Choroid plexus epithelial cell (primary cell): ENCODE measurements around the gene CACNA1G.

Experiments
- DNase-seq: peaks from one replicate; pipeline ENCODE4 v3.0.0-alpha.2; 2010; ENCODE audit warnings: low read depth
- H3K4me3 ChIP-seq: 2 replicates; pipeline ENCODE4 v1.5.1; 2011; ENCODE audit warnings: low read depth, mild to moderate bottlenecking, control low read depth, low read length, moderate library complexity
- TF ChIP-seq, protein P1 (sequence below): conservative IDR thresholded peaks from 2 replicates; pipeline ENCODE4 v1.5.1; 2011; ENCODE audit warnings: low read depth, mild to moderate bottlenecking, control low read depth, inconsistent platforms, low read length, moderate library complexity

Gene CACNA1G

DNA sequence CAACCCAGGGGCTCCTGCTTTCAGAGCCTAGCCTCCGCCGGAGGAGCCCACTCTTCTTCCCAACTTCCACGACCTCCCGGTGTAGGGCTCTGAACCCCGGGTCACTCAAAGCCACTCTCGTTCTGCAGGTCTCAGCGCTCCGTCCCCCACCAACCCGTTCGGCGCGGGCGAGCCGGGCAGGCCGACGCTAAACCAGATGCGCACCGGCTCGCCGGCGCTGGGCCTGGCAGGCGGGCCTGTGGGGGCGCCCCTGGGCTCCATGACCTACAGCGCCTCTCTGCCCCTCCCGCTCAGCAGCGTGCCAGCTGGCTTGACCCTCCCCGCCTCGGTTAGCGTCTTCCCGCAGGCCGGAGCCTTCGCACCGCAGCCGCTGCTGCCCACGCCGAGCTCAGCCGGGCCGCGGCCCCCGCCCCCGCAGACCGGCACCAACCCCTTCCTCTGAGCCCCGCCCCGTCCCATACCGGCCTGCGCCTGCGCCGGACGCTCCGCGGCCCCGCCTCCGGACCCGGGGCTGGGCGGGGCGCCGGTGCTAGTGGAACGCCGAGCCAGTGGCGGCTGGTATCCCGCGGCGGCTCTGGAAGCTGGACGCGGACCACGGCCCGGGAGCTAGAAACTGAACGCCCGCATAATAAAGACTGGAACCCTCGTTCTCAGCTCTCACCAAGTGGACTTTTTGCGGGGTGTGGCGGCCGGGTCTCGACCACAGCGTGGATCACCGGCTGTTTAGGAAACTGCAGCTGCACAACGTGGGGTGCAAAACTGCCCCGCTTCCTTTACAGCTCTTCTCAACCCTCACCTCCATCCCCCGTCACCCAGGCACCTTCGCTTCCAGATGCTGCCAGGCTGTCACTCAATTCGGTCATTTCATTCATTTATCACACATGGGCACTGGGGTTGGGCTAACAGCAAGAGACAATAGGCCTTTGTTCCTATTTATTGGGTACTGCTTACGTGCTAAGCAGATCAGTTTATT, 18.5 kb upstream of the CACNA1G start:
- H3K4me3 ChIP-seq = peak overlapping the region; percentile 63
- peak; percentile 71 for DNase-seq
- TF ChIP-seq, protein P1, sequence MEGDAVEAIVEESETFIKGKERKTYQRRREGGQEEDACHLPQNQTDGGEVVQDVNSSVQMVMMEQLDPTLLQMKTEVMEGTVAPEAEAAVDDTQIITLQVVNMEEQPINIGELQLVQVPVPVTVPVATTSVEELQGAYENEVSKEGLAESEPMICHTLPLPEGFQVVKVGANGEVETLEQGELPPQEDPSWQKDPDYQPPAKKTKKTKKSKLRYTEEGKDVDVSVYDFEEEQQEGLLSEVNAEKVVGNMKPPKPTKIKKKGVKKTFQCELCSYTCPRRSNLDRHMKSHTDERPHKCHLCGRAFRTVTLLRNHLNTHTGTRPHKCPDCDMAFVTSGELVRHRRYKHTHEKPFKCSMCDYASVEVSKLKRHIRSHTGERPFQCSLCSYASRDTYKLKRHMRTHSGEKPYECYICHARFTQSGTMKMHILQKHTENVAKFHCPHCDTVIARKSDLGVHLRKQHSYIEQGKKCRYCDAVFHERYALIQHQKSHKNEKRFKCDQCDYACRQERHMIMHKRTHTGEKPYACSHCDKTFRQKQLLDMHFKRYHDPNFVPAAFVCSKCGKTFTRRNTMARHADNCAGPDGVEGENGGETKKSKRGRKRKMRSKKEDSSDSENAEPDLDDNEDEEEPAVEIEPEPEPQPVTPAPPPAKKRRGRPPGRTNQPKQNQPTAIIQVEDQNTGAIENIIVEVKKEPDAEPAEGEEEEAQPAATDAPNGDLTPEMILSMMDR = no peak

DNA sequence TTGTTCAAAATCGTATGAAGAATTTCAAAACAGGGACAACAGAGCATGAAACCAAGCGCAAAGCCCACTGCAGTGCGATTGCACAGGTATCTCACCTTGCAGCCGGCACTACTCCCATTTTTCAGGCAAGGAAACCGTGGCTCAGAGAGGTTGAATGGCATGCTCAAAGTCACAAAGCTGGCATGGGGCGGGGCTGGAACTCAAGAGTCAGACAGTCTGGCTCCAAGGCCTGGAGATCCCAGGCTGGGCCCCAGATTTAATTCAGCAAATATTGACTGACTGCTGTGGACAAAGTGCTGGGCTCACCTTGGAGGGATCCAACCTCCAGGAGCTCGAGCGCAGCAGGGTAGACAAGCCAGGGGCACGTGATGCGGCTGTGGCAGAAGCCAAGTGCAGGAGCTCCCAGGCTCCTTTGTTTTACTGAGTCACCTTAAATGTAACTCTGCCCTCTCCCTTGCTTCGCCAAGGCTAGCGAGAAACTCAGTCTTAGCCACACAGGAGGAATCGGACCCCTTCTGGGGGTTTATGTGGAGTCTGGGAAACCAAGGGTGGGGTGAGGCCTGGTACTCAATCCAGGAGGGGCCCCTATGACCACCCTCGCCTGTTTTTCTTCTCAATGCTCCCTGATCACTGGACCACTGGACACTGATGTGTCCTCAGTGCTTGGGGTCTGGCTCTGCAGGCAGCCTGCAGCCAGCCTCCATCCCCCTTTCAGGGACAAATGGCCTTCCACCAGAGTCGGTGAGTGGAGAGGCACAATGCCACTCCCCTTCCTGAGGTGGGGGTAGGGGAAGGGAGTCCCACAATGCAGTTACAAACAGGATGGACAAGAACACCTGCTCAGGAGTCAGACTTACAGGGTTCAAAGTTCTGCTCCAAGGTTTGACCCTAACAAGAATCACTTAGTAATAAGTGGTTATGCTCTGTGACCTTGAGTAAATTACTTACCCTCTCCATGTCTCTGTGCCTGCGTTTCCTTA, 17.4 kb upstream of the CACNA1G start:
- DNase-seq = no peak
- no peak overlapping the region for H3K4me3 ChIP-seq
- TF ChIP-seq, protein P1 = no peak

DNA sequence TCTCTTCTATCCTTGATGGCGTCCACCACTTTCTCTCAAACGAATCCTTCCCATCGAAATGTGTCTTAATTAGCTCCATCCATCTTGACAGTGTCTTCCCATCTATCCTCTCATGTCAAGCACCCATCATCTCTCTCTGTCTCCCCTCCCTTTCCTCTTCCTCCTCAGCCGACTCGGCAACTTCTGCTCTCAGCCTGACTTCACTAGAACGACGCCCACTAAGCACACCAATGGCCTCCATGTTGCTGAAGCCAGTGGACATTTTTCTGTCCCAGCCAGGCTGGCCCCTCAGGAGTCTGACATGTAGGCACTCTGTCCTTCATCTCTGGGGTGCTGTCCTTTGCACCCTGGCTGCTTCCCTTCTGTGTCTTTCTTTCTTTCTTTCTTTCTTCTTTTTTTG, 16.0 kb upstream of the CACNA1G start:
- TF ChIP-seq, protein P1 = no peak
- DNase-seq = no peak
- no peak overlapping the region for H3K4me3 ChIP-seq

DNA sequence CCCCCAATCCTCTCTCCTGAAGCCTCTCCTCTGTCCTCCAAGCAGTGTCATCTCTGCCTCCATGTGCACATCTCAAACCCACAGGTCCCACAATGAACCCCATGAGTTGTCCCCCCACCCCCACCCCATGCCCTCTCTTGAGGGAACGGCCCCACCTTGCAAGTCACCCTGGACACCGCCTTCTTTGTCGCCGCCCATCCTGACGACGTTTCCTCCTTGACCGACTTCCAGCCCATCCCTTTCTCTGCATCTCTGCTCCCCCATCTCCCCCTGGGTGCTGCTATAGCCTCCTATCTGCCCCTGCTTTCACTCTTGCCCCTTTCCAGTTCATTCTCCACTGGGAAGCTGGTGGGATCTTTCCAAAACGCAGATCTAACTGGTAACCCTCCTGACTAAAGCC, 15.2 kb upstream of the CACNA1G start:
- TF ChIP-seq, protein P1 = no peak
- no peak for DNase-seq
- H3K4me3 ChIP-seq = no peak overlapping the region

DNA sequence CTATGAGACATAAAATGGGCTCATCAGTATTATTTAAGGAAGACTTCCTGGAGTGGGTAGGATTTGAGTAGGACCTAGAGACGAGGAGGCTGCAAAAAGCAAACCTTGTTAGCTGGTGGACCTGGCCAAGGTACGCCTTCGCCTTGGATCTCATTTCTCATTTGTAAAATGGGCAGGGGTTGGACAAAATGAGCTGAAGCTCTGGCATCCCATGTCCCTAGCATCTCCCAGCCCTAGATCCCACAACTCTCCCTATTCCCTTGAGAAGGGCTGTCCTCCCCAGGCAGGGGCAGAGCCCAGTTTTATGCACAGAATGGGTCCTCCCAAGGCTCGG, 13.8 kb upstream of the CACNA1G start:
- DNase-seq = no peak
- H3K4me3 ChIP-seq = no peak overlapping the region
- TF ChIP-seq, protein P1 = no peak

DNA sequence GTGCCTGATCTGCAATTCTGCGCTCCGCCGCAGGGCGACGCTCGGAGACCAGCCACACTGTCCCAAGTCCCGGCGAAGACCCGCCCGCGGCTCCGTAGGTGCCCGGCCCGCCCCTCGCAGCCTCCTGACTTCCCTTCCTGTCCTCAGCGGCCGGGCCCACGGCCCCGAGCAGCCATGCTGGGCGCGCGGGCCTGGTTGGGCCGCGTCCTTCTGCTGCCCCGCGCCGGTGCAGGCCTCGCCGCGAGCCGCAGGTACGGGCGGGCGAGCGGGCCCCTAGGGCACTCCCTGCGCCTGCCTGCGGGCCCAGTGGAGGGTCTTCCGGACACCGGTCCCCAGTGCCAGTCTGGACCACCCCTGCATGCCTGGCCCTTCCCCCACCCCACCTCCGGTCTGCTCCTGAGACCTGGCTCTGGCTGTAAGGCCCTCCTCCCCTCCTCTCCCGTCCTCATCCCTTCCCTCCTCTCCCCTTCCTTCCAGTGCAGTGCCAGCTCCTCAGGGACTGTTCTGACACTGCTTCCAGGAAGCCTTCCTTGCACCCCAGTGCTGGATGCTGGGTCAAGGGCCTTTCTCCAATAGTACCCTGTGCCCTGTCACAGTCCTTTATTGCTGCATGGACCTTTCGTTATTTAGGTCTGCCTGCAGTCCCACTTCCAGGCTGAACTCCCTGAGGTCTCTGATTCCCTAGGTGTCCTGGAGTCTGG, 13.3 kb upstream of the CACNA1G start, which contains the start of gene SPATA20:
TSS of gene SPATA20 (plus strand) at position 140 of the 701 bp plus-strand sequence. CDS start at position 175, 35 bp downstream.
- H3K4me3 ChIP-seq = peak within 1 kb of the TSS; percentile 70
- DNase-seq = peak; percentile 93
- TF ChIP-seq, protein P1 = peak; percentile 93
